Smooth muscle cell of the brain vasculature (primary cell): ENCODE measurements around the gene MCOLN1.
A peak's percentile ranks its signal among the peaks of the same experiment; 100 is the strongest.

Source experiments
- DNase-seq: peaks from one replicate; pipeline ENCODE4 v3.0.0-alpha.2; 2012; ENCODE audit warnings: low read depth, low spot score

Gene MCOLN1

GRCh38 chr19:7522072-7522922 lies at the start of gene MCOLN1:
TSS of gene MCOLN1 (plus strand) at chr19:7522624. CDS start at chr19:7522751, 127 bp downstream.
- peak; percentile 91 for DNase-seq

- DNase-seq: no peak
Observed at GRCh38 chr19:7475665-7476064, 46.8 kb upstream of the MCOLN1 start.

GRCh38 chr19:7476241-7476640 lies 46.2 kb upstream of the MCOLN1 start:
- DNase-seq: no peak

- DNase-seq: no peak
Observed at GRCh38 chr19:7476777-7477494, 45.5 kb upstream of the MCOLN1 start.

GRCh38 chr19:7477758-7478157 lies 44.7 kb upstream of the MCOLN1 start:
- no peak for DNase-seq

- no peak for DNase-seq
Observed at GRCh38 chr19:7478173-7478842, 44.1 kb upstream of the MCOLN1 start.

GRCh38 chr19:7478843-7479227 lies 43.6 kb upstream of the MCOLN1 start:
- no peak for DNase-seq

GRCh38 chr19:7480222-7480969 lies 42.0 kb upstream of the MCOLN1 start:
- DNase-seq: no peak

GRCh38 chr19:7480970-7481255 lies 41.5 kb upstream of the MCOLN1 start:
- no peak for DNase-seq

GRCh38 chr19:7482584-7483439 lies 39.6 kb upstream of the MCOLN1 start:
- DNase-seq: no peak

- DNase-seq: no peak
Observed at GRCh38 chr19:7483720-7484201, 38.7 kb upstream of the MCOLN1 start.

GRCh38 chr19:7486923-7487322 lies 35.5 kb upstream of the MCOLN1 start:
- no peak for DNase-seq

- peak; percentile 68 for DNase-seq
Observed at GRCh38 chr19:7488736-7489353, 33.6 kb upstream of the MCOLN1 start, which contains the start of gene PEX11G. TSS of gene PEX11G (minus strand) at chr19:7489035. CDS start at chr19:7489010, 25 bp downstream.

GRCh38 chr19:7489609-7490044 lies 32.8 kb upstream of the MCOLN1 start:
- DNase-seq: no peak

GRCh38 chr19:7492142-7492541 lies 30.3 kb upstream of the MCOLN1 start:
- no peak for DNase-seq

- DNase-seq: no peak
Observed at GRCh38 chr19:7492558-7492957, 29.9 kb upstream of the MCOLN1 start.

GRCh38 chr19:7494416-7495098 lies 27.9 kb upstream of the MCOLN1 start:
- DNase-seq: no peak

GRCh38 chr19:7497292-7497691 lies 25.1 kb upstream of the MCOLN1 start:
- DNase-seq: no peak

- DNase-seq: no peak
Observed at GRCh38 chr19:7500811-7501450, 21.5 kb upstream of the MCOLN1 start.
